ENCODE measurements around the gene SLC6A8. TPM values are rescaled to one million over a fixed set of nuclear protein-coding genes. Genes with fewer than 3 reads are reported as not detected.
"Not testable (repeated sequence)": the region's sequence is repeated elsewhere in the genome, so short reads cannot be mapped to it uniquely, and the experiment has no call there.

Gene SLC6A8
- total RNA-seq, 4 donors from 2014 or later = 26.5 to 43.5 (median 34.5) TPM

- peak in 1 of 2 donors; percentile 86 for DNase-seq (ENCODE audit: low spot score in 2 of 2)
- intact Hi-C loops (cut with DNase I; ENCODE audit: low total_unique reads) = no loop called here
- TF ChIP-seq CTCF (IDR thresholded peaks at IDR 0.05) (no peak), POLR2A (IDR thresholded peaks at IDR 0.05) (no peak)
- WGBS, 2 donors = 10 to 32% methylated on average over 16 to 37 of the region's 38 CpGs
- no peak overlapping the region for H3K4me3 ChIP-seq (ENCODE audit: low read depth, poor library complexity, severe bottlenecking)
These were observed 56.7 kb downstream of the SLC6A8 start for GRCh38 chrX:153744210-153745066.

- peak in 1 of 2 donors; percentile 83 for DNase-seq (ENCODE audit: low spot score in 2 of 2)
- intact Hi-C loops (cut with DNase I; ENCODE audit: low total_unique reads); H3K4me3 ChIP-seq (ENCODE audit: low read depth, poor library complexity, severe bottlenecking): not testable (repeated sequence)
- WGBS, 2 donors = 20 to 66% methylated on average over 10 to 12 of the region's 12 CpGs
These were observed 57.3 kb downstream of the SLC6A8 start for GRCh38 chrX:153745067-153745433.

Other genes with a start within 250 kb of the SLC6A8 start
- 100 to 1,000 TPM in 2 of 4 donors, 10 to 100 TPM in 2; 76.4 to 129 (median 112) TPM for gene TREX2, start 241.9 kb upstream of the SLC6A8 start, total RNA-seq
- 10 to 100 TPM in 3 of 4 donors, 1 to 10 TPM in 1; 2.7 to 24.2 (median 13.6) TPM for gene HAUS7, start 217.3 kb upstream of the SLC6A8 start, total RNA-seq
- 10 to 100 TPM; 18.1 to 34.2 (median 22.8) TPM for gene BGN, start 192.9 kb upstream of the SLC6A8 start, total RNA-seq
- gene ATP2B3, start 170.3 kb upstream of the SLC6A8 start, total RNA-seq = under 1 TPM in 1 of 4 donors, not detected in 3; 0.07 TPM
- 10 to 100 TPM; 20.7 to 35.7 (median 28.5) TPM for gene CCNQ, start 88.8 kb upstream of the SLC6A8 start, total RNA-seq
- under 1 TPM in 2 of 4 donors, not detected in 2; 0.13 to 0.20 TPM for gene DUSP9, start 40.7 kb upstream of the SLC6A8 start, total RNA-seq
- 1 to 10 TPM in 3 of 4 donors, under 1 TPM in 1; 0.76 to 6.7 (median 2.1) TPM for gene PNCK, start 14.1 kb upstream of the SLC6A8 start, total RNA-seq
- gene BCAP31, start 36.5 kb downstream of the SLC6A8 start, total RNA-seq = 100 to 1,000 TPM; 139 to 210 (median 169) TPM
- gene ABCD1, start 36.9 kb downstream of the SLC6A8 start, total RNA-seq = 1 to 10 TPM; 5.0 to 9.3 (median 7.4) TPM
- gene PLXNB3, start 76.3 kb downstream of the SLC6A8 start, total RNA-seq = 10 to 100 TPM; 10.9 to 21.9 (median 12.3) TPM
- under 1 TPM in 3 of 4 donors, not detected in 1; 0.30 to 0.79 (median 0.36) TPM for gene SRPK3, start 93.1 kb downstream of the SLC6A8 start, total RNA-seq
- 10 to 100 TPM; 66.2 to 94.8 (median 76.1) TPM for gene IDH3G, start 106.4 kb downstream of the SLC6A8 start, total RNA-seq
- 100 to 1,000 TPM in 3 of 4 donors, 10 to 100 TPM in 1; 90.2 to 169 (median 156) TPM for gene SSR4, start 106.7 kb downstream of the SLC6A8 start, total RNA-seq
- 1 to 10 TPM; 2.2 to 6.4 (median 4.6) TPM for gene PDZD4, start 142.6 kb downstream of the SLC6A8 start, total RNA-seq
- gene L1CAM, start 198.2 kb downstream of the SLC6A8 start, total RNA-seq = 10 to 100 TPM in 2 of 4 donors, 1 to 10 TPM in 2; 3.0 to 12.9 (median 8.4) TPM
- gene AVPR2, start 216.7 kb downstream of the SLC6A8 start, total RNA-seq = 1 to 10 TPM in 2 of 4 donors, under 1 TPM in 2; 0.53 to 2.6 (median 0.98) TPM
- gene ARHGAP4, start 238.3 kb downstream of the SLC6A8 start, total RNA-seq = 10 to 100 TPM in 2 of 4 donors, 1 to 10 TPM in 2; 2.7 to 14.8 (median 10.5) TPM
- 10 to 100 TPM; 32.6 to 70.9 (median 51.1) TPM for gene NAA10, start 247.1 kb downstream of the SLC6A8 start, total RNA-seq